Activated CD4-positive, alpha-beta T cell treated with anti-CD3 and anti-CD28 coated beads, Interleukin-2, amount 50 U/mL, for 24 hours (primary cell): ENCODE results near the gene PLCG1.
"Not testable (repeated sequence)": the region's sequence is repeated elsewhere in the genome, so short reads cannot be mapped to it uniquely, and the experiment has no call there.

ENCODE experiments used
- DNase-seq, 2 donors: peaks; one replicate each; pipeline ENCODE4 v3.0.0-alpha.2; 2020; ENCODE audit warnings: low read depth in 1 of 2, low spot score in 1 of 2

The PLCG1 gene

DNA sequence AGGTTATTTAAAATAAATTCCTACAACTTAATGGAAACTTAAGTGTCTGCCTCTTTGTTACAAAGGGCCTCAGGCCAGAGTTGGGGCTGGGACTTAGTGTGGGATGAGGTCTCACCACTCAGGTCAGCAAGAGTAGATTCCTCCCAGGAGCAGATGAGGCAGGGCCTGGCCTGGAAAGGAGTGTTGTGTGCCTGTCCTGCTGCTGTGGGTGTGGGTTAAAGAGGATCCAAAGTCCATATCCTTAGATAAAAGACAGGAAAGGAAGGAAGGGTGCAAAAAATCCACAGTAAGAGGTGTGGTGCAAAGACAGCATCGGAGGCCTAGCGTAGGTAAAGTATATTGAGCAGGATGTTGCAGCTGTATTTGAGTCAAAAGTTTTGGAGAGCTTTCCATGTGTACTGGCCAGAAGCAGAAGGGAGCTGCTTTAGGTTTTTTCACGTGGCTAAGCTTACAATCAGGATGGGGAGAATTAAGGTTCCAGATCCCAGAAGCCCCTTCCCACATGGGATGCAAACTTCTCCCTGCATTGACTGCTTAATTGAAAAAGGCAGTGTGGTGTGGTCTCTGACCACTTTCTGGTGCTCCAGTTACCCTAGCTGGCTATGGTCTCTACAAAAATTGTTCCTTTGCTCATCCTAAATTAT lies 12.8 kb upstream of the PLCG1 start:
- DNase-seq: no peak

DNA sequence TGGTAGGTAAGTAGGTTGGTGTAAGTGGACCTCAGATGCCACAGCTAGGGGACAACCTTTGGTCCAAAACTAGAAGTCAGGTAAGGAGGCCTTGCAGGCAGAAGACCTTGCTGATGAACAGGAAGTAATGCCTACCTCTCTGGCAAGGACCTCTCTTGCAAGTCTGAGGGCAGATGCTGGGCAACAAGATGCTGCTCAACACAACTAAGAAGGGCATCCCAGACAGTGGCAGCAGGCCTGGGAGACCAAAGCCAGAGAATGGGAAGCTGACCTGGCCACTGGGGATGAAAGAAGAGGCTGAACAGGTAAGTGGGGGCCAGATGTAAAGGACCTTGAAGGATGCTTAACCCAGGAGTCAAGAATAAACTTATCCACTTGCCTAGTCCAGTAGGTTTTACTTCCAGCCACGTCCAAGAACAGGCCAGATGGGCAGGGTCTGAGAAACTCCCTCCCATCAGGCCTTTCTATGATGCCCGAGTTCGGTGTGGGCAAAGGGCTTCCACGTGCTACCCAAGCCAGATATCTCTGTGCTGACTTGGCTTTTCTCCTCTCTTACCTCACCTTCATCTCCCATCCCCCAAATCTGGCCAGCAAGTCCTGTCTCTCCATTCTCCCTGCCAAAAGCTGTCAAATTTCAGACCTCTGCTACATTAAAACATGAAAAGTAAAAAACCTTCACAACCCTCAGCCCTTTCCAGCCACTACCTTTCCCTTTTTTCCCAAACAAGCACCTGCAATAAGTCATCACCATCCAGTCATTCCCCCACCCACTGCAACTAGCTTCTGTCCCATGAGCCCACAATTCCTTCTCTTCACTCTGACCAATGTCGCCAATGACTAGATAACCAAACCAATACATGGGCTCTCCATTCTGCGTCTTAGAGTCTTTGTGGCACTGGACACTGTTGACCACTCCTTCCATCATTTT lies 11.5 kb upstream of the PLCG1 start:
- no peak for DNase-seq

DNA sequence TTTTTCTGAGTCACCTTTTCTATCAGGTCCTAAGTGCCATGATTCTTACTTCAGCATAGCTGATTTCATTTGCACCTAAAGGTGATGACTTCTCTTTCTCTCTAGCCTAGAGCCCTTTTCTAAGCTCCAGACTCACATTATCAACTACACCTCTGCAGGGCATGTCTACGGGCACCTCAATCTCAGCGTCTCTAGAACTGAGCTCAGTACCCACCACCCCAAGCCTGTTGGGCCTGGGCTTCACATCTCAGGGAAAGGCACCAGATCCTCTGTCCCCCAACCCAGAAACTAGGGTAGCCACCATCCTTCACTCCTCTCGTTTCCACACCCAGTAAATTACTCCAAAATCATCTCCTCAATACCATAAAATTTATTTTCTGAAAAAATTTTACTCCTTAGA lies 10.6 kb upstream of the PLCG1 start:
- no peak for DNase-seq

DNA sequence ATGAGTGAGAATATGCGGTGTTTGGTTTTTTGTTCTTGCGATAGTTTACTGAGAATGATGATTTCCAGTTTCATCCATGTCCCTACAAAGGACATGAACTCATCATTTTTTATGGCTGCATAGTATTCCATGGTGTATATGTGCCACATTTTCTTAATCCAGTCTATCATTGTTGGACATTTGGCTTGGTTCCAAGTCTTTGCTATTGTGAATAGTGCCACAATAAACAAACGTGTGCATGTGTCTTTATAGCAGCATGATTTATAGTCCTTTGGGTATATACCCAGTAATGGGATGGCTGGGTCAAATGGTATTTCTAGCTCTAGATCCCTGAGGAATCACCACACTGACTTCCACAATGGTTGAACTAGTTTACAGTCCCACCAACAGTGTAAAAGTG lies 9.0 kb upstream of the PLCG1 start:
- DNase-seq: not testable (repeated sequence)

DNA sequence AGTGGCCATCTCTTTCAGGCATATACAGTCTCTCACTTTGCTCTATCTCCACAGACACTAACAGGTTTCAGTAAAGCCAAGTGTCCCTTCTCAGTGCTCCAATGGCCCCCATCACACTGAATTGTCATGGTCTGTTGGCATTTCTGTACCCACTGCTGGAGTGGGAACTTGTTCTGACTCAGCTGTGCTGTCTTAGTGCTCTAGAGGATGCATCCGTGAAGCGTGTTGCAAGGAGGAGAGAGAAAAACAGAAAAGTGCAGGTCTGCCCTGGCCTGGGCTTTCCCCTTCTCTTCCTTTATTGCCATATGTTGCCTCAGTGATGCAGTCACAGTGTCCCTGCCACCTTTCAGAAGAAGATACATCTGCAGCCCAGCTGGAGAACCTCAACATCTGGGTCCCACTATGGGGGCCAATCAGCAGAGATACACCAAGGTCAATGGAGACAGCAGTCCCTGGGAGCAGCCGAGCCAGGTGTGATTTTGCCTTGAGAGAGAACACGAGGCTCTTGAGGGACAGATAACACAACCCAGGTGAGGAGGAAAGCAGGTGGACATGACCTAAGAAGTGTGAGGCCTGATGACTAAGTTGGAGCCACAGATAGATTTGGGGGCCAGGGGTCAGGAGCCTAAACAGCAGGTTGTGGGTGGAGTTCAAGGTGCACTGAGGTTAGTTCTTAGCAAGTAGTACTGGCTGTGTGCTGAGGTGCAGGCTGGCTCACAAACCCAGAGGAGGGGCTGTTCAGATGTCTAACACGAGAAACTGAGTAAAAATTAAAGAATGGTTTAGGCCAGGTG lies 5.6 kb upstream of the PLCG1 start:
- DNase-seq: no peak

DNA sequence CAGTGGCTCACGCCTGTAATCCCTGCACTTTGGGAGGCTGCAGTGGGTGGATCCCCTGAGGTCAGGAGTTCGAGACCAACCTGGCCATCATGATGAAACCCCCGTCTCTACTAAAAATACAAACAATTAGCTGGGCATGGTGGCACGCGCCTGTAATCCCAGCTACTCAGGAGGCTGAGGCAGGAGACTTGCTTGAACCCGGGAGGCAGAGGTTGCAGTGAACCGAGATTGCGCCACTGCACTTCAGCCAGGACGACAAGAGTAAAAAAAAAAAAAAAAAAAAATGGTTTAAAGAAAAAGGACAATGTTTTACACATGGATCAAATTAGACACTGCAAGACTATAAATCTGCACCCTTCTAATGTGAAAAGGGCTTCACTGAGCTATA lies 5.0 kb upstream of the PLCG1 start:
- DNase-seq: not testable (repeated sequence)

DNA sequence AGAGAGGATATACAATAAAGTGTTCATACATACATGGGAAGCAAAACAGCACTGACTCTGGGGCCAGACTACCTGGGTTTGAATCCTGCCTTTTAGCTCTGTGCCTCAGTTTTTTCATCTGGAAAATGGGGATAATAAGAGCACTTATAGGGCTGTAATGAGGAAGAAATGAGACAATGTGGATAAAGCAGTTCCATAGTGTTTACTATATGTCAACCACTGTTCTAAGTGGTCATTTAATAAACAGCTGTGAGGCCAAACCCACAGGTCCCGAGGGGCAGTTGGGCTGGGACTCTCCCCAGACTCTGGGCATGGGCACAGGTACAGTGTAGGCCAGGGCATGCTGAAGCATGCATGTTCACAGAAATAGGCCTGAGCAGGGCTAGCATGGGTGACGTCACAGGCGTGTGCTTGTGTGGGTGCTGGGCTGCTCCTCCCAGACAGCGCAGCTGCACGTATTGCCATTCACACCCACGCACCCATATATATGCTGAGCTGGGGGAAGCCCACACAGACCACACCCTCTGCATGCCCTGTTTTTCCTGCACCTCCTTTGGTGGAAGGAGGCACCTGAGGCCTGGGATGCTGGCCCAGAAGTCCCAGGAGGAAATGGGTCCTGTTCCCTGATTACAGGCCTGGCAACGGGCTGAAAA lies 3.5 kb upstream of the PLCG1 start:
- peak in 1 of 2 donors; percentile 46 for DNase-seq

DNA sequence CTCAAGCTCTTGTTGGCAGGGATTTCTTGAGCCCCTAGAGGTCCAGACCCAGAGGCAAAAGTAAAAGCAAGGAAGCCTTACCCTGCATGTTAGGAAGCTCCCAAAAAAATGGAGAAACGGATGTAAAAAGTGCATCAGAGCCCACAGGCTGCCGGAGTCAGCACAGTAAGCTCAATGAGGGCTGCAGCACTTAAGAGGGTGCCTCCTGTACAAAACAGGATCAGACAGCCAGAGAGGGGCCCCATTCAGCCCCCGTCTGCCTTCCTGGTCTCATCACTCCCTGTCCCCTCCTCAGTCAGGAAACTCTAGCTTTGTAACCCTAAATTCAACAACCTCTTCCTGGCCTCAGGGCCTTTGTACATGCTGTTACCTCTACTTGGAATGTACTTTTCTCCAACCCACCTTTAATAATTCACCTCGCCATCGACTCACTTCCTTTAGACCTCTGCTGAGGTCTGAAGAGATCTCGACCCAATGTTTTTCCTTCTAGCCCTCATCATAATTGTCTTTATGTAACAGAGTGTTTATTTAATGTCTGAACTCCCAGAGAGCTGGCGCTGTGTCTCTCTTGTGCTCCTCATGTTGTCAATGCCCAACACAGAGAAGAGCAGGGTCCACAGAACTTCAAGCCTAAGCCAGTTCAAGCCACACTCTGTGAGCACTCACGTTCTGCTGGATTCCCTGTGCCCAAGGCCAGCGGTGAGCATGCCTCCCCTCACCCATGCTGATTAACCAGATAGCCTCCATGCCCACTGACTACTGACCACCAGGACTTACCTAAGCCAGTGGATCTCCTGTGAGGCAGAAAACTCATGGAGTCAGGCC lies 2.8 kb upstream of the PLCG1 start:
- DNase-seq: no peak

DNA sequence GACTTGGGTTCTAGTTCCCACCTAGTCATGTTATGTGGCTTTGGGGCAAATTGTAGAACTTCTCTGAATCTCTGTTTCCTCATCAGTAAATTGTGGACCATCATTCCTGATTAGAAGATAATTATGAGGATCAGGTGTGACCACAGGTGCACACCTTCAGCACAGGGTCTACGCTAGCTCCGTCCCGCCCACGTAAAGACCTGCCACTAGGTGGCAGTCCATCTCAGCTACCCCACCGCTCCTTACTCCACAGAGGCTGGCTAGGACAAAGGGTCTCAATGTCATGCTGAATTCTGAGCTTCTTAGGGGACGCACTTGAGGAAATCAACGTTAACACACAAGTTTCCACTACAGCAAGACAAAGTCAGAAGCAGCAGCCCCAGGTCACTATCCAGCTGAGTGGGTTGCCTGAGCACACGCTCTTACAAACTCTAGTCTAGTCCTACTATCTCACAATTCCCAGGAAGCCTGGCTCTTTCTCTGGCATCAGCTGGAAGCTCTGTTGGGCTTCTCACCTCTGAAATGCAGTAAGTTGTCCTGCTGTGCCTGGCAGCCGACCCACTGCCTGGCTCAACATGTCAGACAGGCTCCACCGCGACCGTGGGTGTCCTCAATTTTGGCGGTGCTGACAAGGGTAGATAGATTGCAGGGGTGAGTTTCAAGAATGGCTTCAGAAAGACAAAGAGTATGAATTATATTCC lies 2.0 kb upstream of the PLCG1 start:
- DNase-seq: peak in 1 of 2 donors; percentile 57

DNA sequence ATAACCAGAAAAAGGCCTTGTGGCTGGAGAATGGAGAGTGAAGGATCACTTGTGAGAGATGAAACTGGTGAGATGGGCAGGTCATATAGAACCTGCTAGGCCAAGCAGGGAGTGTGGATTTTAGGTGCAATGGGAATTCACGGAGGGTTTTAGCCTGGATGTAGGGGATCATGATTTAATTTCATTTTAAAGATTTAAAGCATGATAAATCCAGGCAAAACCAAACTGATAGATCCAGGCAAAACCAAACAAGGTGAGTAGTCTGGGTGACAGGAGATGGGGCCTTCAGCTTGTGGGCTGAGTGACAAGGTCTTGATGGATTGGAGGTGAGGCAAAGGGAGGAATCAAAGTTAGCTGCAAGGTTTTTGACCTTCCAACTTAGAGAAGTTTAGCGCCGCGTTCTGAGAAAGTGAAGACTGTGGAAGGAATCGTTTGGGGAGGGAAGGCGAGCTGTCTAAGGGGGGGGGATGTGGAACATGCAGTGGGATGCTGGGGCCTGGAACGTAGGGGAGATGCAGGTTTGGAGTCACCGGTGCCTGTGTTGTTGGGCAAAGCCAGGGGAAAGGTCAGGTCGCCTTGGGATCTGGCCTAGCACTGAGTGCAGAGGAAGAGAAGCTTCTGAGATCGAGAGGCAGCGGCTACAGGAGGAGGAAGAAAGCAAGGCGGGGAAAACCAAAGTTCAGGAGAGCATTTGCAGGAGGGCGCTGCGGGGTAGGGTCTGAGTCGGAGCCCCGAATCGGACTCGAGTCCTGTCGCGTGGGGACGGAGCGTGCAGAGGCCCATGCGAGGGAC lies 1.3 kb upstream of the PLCG1 start:
- DNase-seq: no peak

DNA sequence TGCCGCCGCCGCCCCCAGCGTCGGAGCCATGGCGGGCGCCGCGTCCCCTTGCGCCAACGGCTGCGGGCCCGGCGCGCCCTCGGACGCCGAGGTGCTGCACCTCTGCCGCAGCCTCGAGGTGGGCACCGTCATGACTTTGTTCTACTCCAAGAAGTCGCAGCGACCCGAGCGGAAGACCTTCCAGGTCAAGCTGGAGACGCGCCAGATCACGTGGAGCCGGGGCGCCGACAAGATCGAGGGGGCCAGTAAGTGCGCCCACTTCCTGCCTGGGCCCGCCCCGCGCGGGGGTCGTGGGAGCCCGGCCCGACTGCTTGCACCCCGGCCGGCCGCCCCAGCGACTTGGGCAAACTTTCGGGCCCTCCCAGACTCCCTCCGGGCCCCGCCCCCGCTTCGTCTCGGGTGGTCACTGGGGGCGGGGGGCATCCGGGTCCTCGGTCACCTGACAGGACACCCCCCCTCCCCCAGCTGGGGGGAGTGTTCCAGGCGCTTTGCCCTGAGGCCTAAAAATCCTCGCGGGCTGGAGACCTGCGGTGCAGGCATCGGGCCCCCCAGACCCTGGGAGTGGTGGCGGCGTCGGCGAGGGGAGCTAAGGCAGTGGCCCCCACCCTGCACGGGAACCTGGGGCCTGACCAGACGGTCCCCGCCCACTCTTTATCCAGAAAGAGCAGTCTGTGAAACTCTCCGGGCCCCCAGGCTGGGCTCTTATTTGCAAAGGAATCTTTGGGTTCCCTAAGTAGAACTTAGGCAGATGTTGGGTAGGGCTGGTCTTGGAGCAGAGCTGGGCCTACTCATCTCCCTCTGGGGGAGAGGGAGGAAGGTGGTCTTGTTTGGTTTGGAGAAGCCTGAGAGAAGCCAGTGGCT lies 501 bp downstream of the PLCG1 start:
- peak in 1 of 2 donors; percentile 39 for DNase-seq

DNA sequence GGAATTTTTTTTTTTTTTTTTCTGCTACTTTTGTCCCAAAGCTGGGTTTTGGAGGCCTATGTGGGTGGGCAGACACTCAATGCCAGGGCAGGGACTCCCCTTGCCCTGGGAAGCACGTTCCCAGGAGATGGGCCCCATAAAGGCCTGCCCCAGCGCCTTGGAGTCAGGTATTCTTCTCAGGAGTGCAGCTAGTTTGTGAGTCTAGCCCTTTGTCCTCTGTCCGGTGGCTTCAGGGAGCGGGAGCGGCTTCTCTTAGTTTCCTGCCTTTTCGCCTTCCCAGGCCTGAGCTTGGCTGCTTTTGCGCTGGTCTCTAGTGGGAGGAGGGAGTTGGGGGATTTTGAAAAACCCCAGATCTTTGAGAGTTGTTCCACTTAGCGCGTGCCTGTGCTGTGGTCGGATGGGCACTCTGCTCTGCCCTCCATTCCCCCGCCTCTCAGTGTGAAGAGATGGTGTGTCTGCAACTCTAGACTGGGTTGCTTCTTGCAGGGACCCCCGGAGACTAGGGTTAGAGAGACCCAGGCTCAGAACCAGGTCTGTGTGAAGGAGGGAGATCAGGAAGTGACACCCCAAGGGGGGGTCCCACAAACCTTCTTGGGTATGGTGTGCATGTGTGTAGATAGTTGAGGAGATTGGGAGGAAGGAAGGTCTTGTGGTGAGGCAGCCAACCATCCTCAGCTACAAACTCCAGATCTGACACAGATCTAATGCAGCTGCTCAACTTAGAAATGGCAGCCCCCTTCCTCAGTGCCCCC lies 1.3 kb downstream of the PLCG1 start:
- no peak for DNase-seq

DNA sequence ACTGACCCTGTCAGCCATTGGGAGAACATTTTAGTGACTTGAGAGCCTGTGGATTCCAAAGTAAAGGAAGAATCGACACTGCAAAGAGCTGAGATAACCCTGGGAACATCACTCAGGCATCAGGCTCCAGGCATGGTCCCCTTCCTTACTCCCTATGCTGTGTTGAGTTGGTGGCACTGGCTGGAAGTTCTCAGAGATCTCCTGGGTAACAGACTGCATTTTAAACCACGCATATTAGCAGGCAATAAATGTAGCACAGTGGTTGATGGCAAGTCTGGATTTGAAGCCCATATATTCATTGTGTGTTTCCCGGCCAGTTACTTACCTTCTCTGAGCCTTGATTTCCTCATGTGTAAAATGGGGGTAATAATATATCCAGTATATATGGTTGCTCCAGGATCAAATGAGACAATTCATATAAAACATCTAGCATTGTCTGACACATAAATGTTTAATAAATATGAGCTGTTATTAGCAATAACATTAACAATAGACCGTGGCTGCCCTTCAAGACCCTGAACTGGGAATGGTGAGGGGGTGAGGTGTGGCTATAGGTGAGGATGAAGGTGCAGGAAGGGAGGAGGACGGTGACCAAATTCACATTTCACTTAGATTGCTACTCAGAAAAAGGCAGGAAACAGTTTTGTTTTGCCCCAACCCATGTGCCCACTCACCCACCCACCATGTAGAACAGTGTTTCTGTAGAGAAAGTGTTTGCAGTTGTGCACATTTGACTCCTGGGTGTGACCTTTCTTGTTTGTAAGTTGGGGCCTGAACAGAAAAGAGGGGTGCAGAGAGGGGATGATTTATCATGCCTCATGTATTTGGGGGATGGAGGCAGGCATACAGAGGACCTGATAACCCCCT lies 2.1 kb downstream of the PLCG1 start:
- no peak for DNase-seq

DNA sequence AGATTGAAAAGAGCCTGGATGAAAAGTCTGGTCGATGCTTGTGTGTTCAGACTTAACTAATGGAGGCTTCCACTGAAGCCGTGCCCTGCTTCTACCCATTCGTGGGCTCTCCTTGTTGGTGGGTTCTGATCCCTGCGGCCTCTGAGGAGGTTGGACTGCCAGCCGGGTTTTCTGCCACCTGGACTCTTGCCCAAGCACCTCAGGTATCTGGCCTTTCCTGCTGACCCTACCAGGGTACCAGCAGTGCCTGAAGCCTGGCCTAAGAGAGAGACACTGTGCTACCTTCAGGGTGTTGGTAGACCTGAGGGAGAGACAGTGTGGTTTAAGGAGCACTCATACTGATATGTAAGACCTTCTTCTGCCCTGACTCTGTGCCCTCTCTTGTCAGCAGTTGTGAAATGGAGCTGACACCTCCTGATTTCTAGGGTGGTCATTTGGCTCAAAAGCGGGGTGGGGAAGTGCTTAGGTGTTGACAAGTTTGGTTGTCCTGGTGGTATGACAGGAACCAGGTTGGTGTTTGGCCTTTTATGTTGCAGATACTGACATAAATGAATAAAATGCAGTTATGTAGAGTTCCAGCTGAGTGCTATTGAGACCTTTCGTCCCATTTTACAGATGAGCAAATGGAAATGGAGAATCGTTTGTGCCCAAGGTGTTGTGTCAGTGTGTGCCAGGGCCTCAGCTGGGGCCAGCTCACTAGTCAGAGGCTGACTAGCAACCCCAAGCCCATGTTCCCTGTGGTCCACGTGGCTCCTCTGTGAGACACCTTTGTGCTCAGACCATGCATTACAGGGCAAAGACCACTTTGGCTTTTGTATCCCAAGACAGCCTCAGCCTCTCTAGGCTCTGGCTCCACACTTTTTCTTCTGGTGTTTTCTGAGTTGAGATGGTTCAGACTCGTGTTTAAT lies 3.1 kb downstream of the PLCG1 start:
- no peak for DNase-seq

DNA sequence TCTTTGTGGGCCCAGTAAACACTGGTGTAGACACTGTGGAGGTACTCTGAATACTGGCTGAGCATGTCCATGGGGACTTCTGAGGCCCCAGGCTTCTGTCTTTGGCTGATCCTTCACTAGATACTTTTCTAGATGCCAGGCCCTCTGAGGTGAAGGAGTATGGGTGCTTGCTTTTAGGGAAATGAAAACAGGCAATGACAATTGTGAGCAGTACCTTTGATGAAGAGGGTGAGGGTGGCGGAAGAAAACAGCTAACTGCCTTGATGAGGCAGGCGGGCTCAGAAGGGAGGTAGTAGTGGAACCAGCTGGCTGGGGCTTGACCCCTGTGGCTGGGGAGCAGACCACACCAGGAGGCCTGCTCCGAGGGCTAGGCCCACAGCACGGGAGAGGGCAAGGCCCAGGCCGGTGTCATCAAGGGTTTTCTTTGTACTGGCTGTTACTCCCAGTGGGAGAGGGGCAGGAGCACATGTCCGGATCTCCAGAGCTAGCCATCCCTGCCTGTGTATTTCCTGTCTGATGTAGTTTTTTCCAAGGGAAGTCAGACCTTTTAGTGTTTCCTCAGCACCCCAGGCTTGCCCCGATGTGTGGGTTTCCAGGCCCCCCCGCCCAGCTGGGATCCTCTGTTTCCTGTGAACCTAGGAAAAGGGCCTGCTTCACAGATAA lies 3.9 kb downstream of the PLCG1 start:
- no peak for DNase-seq
